OCI-LY1 (cell line): ENCODE measurements around the gene PSMD6.

ENCODE experiments used
- EZH2 ChIP-seq: fragments of 200-600 bp; sonication (generic), shearing (Covaris generic); IDR thresholded peaks from 2 replicates; pipeline ENCODE4 v1.8.0; 2017; ENCODE audit warnings: borderline replicate concordance, mixed run types, mild to moderate bottlenecking, antibody characterized with exemption, low read length, moderate library complexity, mixed read lengths
- TF ChIP-seq, protein P1 (sequence below): fragments of 200-600 bp; sonication (generic), shearing (Covaris generic); IDR thresholded peaks from 2 replicates; pipeline ENCODE4 v1.5.1; 2017; ENCODE audit warnings: mild to moderate bottlenecking, antibody characterized with exemption, low read length, moderate library complexity, mixed read lengths

DNA sequence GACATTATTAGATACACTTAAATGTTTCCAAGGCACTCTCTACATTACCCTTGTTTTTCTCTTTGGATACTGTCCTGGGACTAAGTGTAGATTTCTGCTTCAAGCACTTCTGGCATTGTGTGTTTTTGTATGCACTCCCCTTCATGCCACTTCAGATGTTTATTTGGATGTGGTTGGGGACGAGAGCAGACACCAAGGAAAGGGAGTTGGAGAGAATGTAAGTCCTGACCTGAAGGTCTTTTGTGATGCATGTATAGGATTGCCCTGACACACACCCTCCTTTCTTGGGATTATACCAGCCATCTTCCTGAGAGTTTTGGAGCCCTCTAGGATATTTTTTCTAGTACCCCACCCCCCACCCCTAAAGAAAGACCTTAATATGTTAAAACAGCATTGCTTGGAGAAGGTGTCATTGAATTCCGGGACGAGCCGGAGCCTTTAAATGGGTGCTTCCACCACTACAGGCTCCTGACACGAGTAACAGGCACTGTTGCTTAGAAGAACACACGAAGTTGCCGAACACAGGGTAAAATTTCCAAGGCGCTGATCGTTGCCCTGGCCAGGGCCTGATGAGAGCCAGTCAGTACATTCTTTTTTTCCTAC lies 22.7 kb downstream of the PSMD6 start:
- TF ChIP-seq, protein P1, sequence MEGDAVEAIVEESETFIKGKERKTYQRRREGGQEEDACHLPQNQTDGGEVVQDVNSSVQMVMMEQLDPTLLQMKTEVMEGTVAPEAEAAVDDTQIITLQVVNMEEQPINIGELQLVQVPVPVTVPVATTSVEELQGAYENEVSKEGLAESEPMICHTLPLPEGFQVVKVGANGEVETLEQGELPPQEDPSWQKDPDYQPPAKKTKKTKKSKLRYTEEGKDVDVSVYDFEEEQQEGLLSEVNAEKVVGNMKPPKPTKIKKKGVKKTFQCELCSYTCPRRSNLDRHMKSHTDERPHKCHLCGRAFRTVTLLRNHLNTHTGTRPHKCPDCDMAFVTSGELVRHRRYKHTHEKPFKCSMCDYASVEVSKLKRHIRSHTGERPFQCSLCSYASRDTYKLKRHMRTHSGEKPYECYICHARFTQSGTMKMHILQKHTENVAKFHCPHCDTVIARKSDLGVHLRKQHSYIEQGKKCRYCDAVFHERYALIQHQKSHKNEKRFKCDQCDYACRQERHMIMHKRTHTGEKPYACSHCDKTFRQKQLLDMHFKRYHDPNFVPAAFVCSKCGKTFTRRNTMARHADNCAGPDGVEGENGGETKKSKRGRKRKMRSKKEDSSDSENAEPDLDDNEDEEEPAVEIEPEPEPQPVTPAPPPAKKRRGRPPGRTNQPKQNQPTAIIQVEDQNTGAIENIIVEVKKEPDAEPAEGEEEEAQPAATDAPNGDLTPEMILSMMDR, result no peak
- no peak for TF ChIP-seq EZH2
